ENCODE results near the gene WNT3. TPM values are rescaled to one million over a fixed set of nuclear protein-coding genes. Genes with fewer than 3 reads are reported as not detected.

Gene WNT3
- total and polyA plus RNA-seq, 4 donors: 0.19 to 4.3 (median 2.7) TPM

DNA sequence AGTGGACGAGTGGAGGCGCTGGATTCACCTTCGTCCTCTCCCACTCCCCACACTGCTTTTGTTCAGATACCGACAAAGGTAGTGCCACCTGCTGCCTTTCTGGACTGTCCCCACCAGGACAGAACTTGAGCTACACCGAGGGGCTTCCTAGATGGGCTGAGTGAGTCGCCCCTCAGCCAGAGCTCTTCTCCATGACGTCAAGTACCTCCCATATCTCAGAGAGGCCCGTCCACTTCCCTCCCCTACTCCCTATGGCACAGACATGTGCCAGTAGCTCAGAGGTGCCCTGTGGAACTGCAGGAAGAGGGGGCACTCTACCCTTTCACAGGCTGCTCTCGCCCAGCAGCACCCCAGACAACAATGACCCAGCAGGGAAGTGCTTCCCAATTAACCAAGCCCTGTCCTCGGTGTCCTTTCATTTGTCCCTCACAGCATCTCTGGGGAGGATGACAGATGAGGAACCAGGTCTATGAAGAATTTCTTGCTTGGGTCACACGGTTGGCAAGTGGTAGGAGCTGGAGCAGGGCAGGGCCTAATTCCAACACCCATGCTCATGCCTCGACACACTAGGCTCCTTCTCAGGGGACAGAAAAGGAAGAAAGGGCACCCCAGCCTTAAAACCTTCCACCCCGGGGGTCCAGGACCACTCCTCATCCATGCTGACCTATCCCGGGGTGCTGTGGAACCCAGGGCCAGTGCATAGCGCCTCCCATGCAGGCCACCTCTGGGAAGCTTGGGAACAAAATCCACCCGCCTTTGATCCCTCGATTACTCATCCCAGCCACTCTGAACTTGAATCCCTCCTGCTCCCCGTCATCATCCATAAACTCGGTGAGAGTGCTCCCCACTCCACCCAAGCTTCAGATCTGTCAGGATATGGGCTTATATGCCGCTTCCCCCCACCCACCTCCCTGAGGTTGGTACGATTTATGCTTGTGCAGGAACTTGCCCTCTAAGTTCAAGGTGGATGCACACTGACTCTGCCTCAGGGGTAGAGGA, 51.7 kb downstream of the WNT3 start:
- TF ChIP-seq, protein P1, sequence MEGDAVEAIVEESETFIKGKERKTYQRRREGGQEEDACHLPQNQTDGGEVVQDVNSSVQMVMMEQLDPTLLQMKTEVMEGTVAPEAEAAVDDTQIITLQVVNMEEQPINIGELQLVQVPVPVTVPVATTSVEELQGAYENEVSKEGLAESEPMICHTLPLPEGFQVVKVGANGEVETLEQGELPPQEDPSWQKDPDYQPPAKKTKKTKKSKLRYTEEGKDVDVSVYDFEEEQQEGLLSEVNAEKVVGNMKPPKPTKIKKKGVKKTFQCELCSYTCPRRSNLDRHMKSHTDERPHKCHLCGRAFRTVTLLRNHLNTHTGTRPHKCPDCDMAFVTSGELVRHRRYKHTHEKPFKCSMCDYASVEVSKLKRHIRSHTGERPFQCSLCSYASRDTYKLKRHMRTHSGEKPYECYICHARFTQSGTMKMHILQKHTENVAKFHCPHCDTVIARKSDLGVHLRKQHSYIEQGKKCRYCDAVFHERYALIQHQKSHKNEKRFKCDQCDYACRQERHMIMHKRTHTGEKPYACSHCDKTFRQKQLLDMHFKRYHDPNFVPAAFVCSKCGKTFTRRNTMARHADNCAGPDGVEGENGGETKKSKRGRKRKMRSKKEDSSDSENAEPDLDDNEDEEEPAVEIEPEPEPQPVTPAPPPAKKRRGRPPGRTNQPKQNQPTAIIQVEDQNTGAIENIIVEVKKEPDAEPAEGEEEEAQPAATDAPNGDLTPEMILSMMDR (IDR thresholded peaks at IDR 0.05; ENCODE audit: low read depth, low read length, missing input control): no peak
- TF ChIP-seq GABPA (IDR thresholded peaks at IDR 0.05 in 1 of 2, conservative IDR thresholded peaks at IDR 0.05 in 1 of 2): no peak
- Histone ChIP-seq H3K27ac (ENCODE audit: low read depth in 1 of 2, low read length in 2 of 2) (no peak overlapping the region), H3K4me3 (ENCODE audit: low read depth in 1 of 3, low read length in 3 of 3) (no peak overlapping the region), H3K36me3 (ENCODE audit: control insufficient read depth in 4 of 4, insufficient read depth in 3 of 4, low read depth in 1 of 4, low read length in 3 of 4) (peaks cover 0 to 10% (median 5%) of the 10 kb centered on the region in 4 donors), H3K27me3 (ENCODE audit: control insufficient read depth in 4 of 4, insufficient read depth in 4 of 4, low read length in 3 of 4) (no peaks in the 10 kb centered on the region), H3K4me1 (ENCODE audit: control insufficient read depth in 4 of 4, insufficient read depth in 4 of 4, low read length in 3 of 4) (peaks cover 2 to 14% (median 12%) of the 10 kb centered on the region in 4 donors), H3K9ac (ENCODE audit: low read depth in 1 of 2, low read length in 2 of 2) (no peak overlapping the region), H3K9me3 (ENCODE audit: control insufficient read depth in 4 of 4, low read length in 3 of 4) (no peaks in the 10 kb centered on the region)
- 93% methylated on average over 21 of the region's 21 CpGs for WGBS
- no peak for DNase-seq (ENCODE audit: low spot score)

DNA sequence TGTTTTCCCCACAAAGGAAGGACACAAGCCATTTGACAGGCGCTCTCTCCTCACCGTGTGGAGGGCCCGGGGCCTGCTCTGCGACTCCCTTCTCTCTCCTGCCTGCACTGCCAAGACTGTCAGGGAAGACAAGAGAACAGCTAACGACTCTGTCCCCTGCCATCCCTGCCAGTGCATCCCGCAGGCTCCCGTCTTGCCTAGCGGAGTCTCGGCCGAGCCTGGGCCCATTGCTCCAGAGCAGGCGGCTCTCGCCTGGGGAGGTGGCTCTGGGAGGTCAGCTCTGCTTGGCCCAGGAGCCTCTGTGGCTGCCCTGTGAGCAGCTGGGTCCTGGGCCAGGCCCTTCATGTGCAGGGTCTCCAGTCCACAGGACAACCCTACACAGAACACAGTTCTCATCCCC, 53.0 kb downstream of the WNT3 start:
- Histone ChIP-seq H3K4me1 (ENCODE audit: control insufficient read depth in 4 of 4, insufficient read depth in 4 of 4, low read length in 3 of 4) (peaks cover 0 to 8% (median 7%) of the 10 kb centered on the region in 4 donors), H3K9ac (ENCODE audit: low read depth in 1 of 2, low read length in 2 of 2) (no peak overlapping the region), H3K36me3 (ENCODE audit: control insufficient read depth in 4 of 4, insufficient read depth in 3 of 4, low read depth in 1 of 4, low read length in 3 of 4) (peaks cover 0 to 10% (median 5%) of the 10 kb centered on the region in 4 donors), H3K27ac (ENCODE audit: low read depth in 1 of 2, low read length in 2 of 2) (no peak overlapping the region), H3K9me3 (ENCODE audit: control insufficient read depth in 4 of 4, low read length in 3 of 4) (no peaks in the 10 kb centered on the region), H3K27me3 (ENCODE audit: control insufficient read depth in 4 of 4, insufficient read depth in 4 of 4, low read length in 3 of 4) (no peaks in the 10 kb centered on the region), H3K4me3 (ENCODE audit: low read depth in 1 of 3, low read length in 3 of 3) (no peak overlapping the region)
- no peak for TF ChIP-seq RAD21 (IDR thresholded peaks at IDR 0.05)
- TF ChIP-seq JUND (IDR thresholded peaks at IDR 0.05): no peak
- TF ChIP-seq EGR1 (IDR thresholded peaks at IDR 0.05; ENCODE audit: low read depth in 2 of 2): no peak
- TF ChIP-seq, protein P2, sequence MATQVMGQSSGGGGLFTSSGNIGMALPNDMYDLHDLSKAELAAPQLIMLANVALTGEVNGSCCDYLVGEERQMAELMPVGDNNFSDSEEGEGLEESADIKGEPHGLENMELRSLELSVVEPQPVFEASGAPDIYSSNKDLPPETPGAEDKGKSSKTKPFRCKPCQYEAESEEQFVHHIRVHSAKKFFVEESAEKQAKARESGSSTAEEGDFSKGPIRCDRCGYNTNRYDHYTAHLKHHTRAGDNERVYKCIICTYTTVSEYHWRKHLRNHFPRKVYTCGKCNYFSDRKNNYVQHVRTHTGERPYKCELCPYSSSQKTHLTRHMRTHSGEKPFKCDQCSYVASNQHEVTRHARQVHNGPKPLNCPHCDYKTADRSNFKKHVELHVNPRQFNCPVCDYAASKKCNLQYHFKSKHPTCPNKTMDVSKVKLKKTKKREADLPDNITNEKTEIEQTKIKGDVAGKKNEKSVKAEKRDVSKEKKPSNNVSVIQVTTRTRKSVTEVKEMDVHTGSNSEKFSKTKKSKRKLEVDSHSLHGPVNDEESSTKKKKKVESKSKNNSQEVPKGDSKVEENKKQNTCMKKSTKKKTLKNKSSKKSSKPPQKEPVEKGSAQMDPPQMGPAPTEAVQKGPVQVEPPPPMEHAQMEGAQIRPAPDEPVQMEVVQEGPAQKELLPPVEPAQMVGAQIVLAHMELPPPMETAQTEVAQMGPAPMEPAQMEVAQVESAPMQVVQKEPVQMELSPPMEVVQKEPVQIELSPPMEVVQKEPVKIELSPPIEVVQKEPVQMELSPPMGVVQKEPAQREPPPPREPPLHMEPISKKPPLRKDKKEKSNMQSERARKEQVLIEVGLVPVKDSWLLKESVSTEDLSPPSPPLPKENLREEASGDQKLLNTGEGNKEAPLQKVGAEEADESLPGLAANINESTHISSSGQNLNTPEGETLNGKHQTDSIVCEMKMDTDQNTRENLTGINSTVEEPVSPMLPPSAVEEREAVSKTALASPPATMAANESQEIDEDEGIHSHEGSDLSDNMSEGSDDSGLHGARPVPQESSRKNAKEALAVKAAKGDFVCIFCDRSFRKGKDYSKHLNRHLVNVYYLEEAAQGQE (IDR thresholded peaks at IDR 0.05): no peak
- TF ChIP-seq, protein P3, sequence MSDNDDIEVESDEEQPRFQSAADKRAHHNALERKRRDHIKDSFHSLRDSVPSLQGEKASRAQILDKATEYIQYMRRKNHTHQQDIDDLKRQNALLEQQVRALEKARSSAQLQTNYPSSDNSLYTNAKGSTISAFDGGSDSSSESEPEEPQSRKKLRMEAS (IDR thresholded peaks at IDR 0.05): no peak
- TF ChIP-seq HNF4A (conservative IDR thresholded peaks at IDR 0.05): no peak
- TF ChIP-seq, protein P4, sequence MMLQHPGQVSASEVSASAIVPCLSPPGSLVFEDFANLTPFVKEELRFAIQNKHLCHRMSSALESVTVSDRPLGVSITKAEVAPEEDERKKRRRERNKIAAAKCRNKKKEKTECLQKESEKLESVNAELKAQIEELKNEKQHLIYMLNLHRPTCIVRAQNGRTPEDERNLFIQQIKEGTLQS (IDR thresholded peaks at IDR 0.05): no peak
- no peak for TF ChIP-seq FOXA2 (IDR thresholded peaks at IDR 0.05)
- no peak for TF ChIP-seq NR2F2 (IDR thresholded peaks at IDR 0.05)
- no peak for TF ChIP-seq SP1 (IDR thresholded peaks at IDR 0.05)
- TF ChIP-seq, protein P1 (IDR thresholded peaks at IDR 0.05; ENCODE audit: low read depth, low read length, missing input control): no peak
- TF ChIP-seq RXRA (IDR thresholded peaks at IDR 0.05): no peak
- no peak for TF ChIP-seq TAF1 (conservative IDR thresholded peaks at IDR 0.05)
- TF ChIP-seq HNF4G (IDR thresholded peaks at IDR 0.05): no peak
- TF ChIP-seq, protein P5, sequence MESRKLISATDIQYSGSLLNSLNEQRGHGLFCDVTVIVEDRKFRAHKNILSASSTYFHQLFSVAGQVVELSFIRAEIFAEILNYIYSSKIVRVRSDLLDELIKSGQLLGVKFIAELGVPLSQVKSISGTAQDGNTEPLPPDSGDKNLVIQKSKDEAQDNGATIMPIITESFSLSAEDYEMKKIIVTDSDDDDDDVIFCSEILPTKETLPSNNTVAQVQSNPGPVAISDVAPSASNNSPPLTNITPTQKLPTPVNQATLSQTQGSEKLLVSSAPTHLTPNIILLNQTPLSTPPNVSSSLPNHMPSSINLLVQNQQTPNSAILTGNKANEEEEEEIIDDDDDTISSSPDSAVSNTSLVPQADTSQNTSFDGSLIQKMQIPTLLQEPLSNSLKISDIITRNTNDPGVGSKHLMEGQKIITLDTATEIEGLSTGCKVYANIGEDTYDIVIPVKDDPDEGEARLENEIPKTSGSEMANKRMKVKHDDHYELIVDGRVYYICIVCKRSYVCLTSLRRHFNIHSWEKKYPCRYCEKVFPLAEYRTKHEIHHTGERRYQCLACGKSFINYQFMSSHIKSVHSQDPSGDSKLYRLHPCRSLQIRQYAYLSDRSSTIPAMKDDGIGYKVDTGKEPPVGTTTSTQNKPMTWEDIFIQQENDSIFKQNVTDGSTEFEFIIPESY (IDR thresholded peaks at IDR 0.05): no peak
- no peak for DNase-seq (ENCODE audit: low spot score)
- 96% methylated on average over 12 of the region's 12 CpGs for WGBS
